ENCODE data around the gene FMN2. TPM values are rescaled to one million over a fixed set of nuclear protein-coding genes. Genes with fewer than 3 reads are reported as not detected.

The FMN2 gene
- total and polyA plus RNA-seq, 4 donors, result 0.14 to 2.7 (median 1.2) TPM

DNA sequence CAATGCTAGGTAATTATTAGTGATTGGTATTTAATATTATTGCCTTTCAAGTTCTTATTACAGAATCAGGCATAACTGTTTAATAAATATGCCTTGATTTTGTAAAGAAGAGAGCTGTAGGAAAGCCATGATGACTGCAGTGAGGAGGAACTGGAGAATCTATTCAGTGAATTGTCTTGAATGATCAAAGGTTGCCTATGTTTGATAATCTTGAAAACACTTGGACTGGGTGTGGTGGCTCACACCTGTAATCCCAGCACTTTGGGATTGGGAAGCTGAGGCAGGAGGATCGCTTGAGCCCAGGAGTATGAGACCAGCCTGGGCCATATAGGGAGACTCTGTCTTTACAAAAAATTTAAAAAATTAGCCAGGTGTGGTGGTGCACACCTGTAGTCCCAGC lies 42.4 kb downstream of the FMN2 start:
- WGBS, 2 donors, result 92 to 97% methylated on average over 1 of the region's 1 CpG
- no peaks in the 10 kb centered on the region for H3K36me3 ChIP-seq (ENCODE audit: control insufficient read depth in 4 of 4, insufficient read depth in 4 of 4, low read length in 4 of 4)
- TF ChIP-seq, protein P1, sequence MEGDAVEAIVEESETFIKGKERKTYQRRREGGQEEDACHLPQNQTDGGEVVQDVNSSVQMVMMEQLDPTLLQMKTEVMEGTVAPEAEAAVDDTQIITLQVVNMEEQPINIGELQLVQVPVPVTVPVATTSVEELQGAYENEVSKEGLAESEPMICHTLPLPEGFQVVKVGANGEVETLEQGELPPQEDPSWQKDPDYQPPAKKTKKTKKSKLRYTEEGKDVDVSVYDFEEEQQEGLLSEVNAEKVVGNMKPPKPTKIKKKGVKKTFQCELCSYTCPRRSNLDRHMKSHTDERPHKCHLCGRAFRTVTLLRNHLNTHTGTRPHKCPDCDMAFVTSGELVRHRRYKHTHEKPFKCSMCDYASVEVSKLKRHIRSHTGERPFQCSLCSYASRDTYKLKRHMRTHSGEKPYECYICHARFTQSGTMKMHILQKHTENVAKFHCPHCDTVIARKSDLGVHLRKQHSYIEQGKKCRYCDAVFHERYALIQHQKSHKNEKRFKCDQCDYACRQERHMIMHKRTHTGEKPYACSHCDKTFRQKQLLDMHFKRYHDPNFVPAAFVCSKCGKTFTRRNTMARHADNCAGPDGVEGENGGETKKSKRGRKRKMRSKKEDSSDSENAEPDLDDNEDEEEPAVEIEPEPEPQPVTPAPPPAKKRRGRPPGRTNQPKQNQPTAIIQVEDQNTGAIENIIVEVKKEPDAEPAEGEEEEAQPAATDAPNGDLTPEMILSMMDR (IDR thresholded peaks at IDR 0.05; ENCODE audit: control extremely low read depth, extremely low read depth), result no peak
- no peak overlapping the region for H3K4me3 ChIP-seq
- no peak overlapping the region for H3K27ac ChIP-seq (ENCODE audit: low read depth in 1 of 2, low read length in 1 of 2)
- no peak overlapping the region for H3K9ac ChIP-seq (ENCODE audit: insufficient read depth in 1 of 2, low read length in 2 of 2)
- no peaks in the 10 kb centered on the region for H3K4me1 ChIP-seq (ENCODE audit: control insufficient read depth in 5 of 5, insufficient read depth in 5 of 5, low read length in 5 of 5)
- H3K9me3 ChIP-seq (ENCODE audit: control insufficient read depth in 4 of 4, insufficient read depth in 3 of 4, low read length in 3 of 4), result peaks cover 0 to 2% (median 0%) of the 10 kb centered on the region in 4 donors
- H3K27me3 ChIP-seq (ENCODE audit: control insufficient read depth in 3 of 3, insufficient read depth in 3 of 3, low read length in 2 of 3), result no peaks in the 10 kb centered on the region
- DNase-seq (no peak), ATAC-seq (ENCODE audit: insufficient read depth, low FRiP score) (no peak)

DNA sequence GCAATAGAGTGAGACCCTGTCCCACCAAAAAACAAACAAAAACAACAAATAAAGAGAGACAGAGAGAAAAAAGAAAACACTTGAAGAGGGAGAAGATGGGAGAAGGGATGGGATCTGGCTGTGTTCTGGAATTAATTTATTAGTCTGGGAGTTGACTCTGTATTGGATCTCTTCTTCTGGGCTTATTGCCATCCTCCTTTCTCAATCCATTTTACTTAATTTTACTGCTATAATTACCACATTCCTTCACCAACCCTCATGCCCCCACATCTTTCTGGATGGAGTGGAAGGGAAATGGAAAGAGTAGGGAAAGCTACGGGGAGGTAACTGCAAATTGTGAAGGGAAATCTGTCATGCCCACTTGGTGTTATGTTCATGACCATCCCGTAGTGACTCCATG lies 42.9 kb downstream of the FMN2 start:
- TF ChIP-seq, protein P1 (IDR thresholded peaks at IDR 0.05; ENCODE audit: control extremely low read depth, extremely low read depth), result no peak

DNA sequence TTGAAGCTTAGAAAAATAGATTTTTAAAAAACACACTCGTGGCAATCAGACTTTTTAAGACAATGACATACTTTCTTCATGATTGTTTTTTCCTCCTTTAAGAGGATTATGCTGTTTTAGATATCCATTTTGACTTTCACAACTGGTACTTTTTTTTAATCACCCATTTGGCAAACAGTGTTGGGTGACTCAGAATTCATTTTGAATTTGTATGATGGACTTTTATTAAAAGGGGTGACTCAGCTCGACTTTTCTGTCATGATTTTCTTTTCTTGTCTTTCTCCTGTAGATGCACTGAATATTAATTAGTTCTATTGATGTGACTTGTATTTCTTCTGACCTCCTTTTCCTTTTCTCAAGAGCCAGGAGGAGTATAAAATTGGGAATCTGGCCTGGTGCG lies 44.7 kb downstream of the FMN2 start:
- WGBS, 2 donors, result 74 to 84% methylated on average over 3 of the region's 3 CpGs
- Histone ChIP-seq H3K27me3 (ENCODE audit: control insufficient read depth in 3 of 3, insufficient read depth in 3 of 3, low read length in 2 of 3) (no peaks in the 10 kb centered on the region), H3K9me3 (ENCODE audit: control insufficient read depth in 4 of 4, insufficient read depth in 3 of 4, low read length in 3 of 4) (peaks cover 0 to 2% (median 0%) of the 10 kb centered on the region in 4 donors), H3K4me1 (ENCODE audit: control insufficient read depth in 5 of 5, insufficient read depth in 5 of 5, low read length in 5 of 5) (peaks cover 0 to 2% (median 0%) of the 10 kb centered on the region in 5 donors), H3K9ac (ENCODE audit: insufficient read depth in 1 of 2, low read length in 2 of 2) (no peak overlapping the region), H3K27ac (ENCODE audit: low read depth in 1 of 2, low read length in 1 of 2) (no peak overlapping the region), H3K4me3 (no peak overlapping the region), H3K36me3 (ENCODE audit: control insufficient read depth in 4 of 4, insufficient read depth in 4 of 4, low read length in 4 of 4) (no peaks in the 10 kb centered on the region)
- TF ChIP-seq, protein P1 (IDR thresholded peaks at IDR 0.05; ENCODE audit: control extremely low read depth, extremely low read depth), result no peak
- ATAC-seq (ENCODE audit: insufficient read depth, low FRiP score) (no peak), DNase-seq (no peak)

More for the DNA sequence above, 42.9 kb downstream of the FMN2 start:
- ATAC-seq (ENCODE audit: insufficient read depth, low FRiP score) (no peak), DNase-seq (no peak)
- H3K4me3 ChIP-seq, result no peak overlapping the region
- peaks cover 0 to 2% (median 0%) of the 10 kb centered on the region in 4 donors for H3K9me3 ChIP-seq (ENCODE audit: control insufficient read depth in 4 of 4, insufficient read depth in 3 of 4, low read length in 3 of 4)
- H3K27me3 ChIP-seq (ENCODE audit: control insufficient read depth in 3 of 3, insufficient read depth in 3 of 3, low read length in 2 of 3), result no peaks in the 10 kb centered on the region
- H3K9ac ChIP-seq (ENCODE audit: insufficient read depth in 1 of 2, low read length in 2 of 2), result no peak overlapping the region
- H3K4me1 ChIP-seq (ENCODE audit: control insufficient read depth in 5 of 5, insufficient read depth in 5 of 5, low read length in 5 of 5), result no peaks in the 10 kb centered on the region
- no peaks in the 10 kb centered on the region for H3K36me3 ChIP-seq (ENCODE audit: control insufficient read depth in 4 of 4, insufficient read depth in 4 of 4, low read length in 4 of 4)
- 74 to 77% methylated on average over 2 of the region's 2 CpGs for WGBS, 2 donors
- no peak overlapping the region for H3K27ac ChIP-seq (ENCODE audit: low read depth in 1 of 2, low read length in 1 of 2)

DNA sequence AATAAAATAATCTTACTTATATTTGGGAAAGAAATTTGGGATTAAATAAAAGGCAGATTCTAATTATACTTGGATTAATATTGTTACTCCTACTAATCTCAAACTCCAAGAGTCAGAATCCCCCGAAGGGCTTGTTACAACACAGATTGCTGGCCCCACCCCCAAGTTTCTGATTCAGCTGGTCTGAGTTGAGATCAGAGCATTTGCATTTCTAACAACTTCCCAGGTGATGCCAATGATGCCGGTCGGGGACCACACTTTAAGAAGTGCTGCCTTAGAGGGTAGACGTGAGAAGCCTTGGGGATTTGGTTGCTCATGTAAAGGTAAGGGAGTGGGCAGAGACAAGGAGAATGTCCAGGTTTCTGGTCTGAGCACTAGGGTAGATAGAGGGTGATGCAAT lies 47.2 kb downstream of the FMN2 start:
- ATAC-seq (ENCODE audit: insufficient read depth, low FRiP score), result no peak
- Histone ChIP-seq H3K4me1 (ENCODE audit: control insufficient read depth in 5 of 5, insufficient read depth in 5 of 5, low read length in 5 of 5) (peaks cover 0 to 2% (median 0%) of the 10 kb centered on the region in 5 donors), H3K27me3 (ENCODE audit: control insufficient read depth in 3 of 3, insufficient read depth in 3 of 3, low read length in 2 of 3) (peaks cover 0 to under 1% (median 0%) of the 10 kb centered on the region in 3 donors), H3K4me3 (no peak overlapping the region), H3K9me3 (ENCODE audit: control insufficient read depth in 4 of 4, insufficient read depth in 3 of 4, low read length in 3 of 4) (peaks cover 0 to 1% (median 0%) of the 10 kb centered on the region in 4 donors), H3K36me3 (ENCODE audit: control insufficient read depth in 4 of 4, insufficient read depth in 4 of 4, low read length in 4 of 4) (no peaks in the 10 kb centered on the region), H3K27ac (ENCODE audit: low read depth in 1 of 2, low read length in 1 of 2) (no peak overlapping the region), H3K9ac (ENCODE audit: insufficient read depth in 1 of 2, low read length in 2 of 2) (no peak overlapping the region)
- TF ChIP-seq, protein P1 (IDR thresholded peaks at IDR 0.05; ENCODE audit: control extremely low read depth, extremely low read depth), result no peak
- 48 to 56% methylated on average over 4 of the region's 4 CpGs for WGBS, 2 donors
- no peak for DNase-seq
